ENCODE measurements around the gene SPSB1.

SPSB1 gene

DNA sequence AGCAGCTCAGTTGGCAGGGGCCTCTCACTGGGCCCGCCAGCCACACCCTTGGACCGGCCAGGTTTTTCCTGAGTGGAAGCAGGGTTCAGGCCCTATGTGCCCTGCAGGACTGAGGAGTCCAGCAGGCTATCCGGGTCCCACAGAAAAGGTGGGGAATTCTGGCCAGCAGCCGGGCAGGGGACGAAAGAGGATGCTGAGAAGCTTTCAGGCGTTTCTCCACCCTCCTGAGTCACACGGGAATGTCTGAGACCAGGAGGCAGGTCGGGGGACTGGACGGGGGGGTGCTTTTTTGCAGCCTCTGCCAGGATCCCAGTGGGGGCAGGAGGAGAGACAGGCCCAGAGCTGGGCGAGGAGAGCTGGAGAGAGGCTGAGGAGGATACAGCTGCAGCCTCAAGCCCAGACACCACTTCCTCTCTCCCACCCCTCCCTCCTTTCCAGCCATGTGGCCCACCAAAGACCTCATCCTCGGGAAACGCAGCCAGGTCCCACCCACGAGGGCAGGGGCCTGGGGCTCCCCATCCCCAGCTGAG is 105.4 kb downstream of the SPSB1 start:
- DNase-seq: no peak

DNA sequence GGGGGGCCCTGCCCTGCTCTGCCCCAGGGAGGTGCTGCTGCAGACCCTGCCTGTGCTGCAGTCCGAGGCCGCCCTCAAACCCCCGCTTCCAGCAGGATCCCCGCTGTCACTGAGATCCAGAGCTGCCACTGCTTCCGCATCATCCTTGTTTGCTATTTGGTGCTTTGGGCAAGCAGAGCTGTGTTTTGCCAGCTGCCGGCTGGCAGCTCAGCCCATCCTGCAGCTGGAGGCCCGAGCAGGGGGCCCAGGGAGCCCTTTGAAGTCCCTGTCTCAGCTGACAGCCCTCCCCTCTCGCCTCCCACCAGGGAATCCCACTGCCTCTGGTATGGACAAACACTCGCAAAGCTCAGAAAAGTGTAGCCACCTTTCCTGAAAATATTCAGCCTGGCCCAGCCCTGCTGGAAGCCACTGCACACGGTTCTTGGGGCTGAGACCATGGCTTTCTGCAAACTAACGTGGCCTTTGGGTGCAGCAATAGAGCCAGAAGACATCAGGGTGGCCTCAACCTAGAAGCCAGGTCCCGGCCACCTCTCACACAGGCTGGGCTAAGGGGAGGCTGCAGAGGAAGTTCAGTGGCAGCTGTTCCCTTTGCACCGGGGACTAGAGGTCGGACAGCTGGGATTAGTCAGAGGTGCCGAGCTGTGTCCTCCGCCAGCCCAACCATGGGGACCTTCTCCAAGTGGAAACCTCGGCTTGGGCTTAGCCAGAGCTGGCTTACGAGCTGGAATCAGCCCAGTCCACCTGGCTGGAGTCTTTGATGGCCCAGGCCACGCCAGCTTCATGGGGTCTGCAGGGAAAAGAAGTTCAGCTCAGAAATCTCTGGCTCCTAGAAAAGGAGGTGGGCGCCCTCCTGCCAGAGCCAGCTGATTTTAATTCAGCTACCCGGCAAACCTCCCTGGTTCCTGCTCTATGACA is 107.1 kb downstream of the SPSB1 start:
- peak; percentile 51 for DNase-seq

DNA sequence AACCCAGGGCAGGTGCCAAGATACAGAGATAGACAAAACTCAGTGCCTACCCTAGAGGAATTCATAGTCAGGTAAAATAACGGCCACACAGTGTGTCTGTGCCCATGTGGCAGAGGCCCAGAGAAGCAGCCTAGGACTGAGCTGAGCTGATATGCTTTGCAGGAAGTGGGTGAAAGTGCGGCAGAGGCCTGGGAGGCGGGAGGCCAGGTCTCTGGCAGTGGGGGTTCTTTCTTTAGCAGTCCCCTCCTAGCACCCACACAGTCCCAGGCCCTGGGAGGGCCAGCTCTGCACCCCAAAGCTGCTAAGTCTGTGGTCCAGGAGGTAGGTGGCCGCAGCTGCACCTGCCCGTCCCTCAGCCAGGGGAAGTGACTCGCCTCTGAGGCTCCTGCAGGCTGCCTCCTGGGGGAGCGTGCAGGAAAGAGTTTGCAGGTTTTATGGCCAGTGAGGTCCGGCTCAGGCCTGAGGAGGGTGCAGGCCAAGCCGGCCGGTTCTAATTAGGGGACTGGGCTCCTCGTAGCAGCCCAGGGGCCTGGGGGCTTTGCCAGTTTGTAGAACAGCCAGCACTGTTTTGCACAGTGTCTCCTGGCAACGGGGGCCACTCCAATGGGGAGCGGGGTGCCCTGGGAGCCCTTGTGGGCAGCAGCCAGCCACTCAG is 107.9 kb downstream of the SPSB1 start:
- DNase-seq: no peak

DNA sequence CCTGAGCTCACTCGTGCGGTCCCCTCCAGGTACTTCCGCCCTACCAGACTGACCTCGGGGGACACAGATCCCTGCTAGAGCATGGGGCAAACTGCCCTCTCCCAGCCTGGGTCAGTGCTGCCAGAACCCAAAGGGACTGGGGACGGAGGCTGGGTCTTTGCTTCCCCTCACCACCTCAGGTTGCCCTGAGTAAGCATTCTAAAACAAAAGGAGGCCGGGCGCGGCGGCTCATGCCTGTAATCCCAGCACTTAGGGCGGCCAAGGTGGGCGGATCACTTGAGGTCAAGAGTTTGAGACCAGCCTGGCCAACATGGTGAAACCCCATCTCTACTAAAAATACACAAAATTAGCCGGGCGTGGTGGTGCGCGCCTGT is 108.4 kb downstream of the SPSB1 start:
- no peak for DNase-seq

DNA sequence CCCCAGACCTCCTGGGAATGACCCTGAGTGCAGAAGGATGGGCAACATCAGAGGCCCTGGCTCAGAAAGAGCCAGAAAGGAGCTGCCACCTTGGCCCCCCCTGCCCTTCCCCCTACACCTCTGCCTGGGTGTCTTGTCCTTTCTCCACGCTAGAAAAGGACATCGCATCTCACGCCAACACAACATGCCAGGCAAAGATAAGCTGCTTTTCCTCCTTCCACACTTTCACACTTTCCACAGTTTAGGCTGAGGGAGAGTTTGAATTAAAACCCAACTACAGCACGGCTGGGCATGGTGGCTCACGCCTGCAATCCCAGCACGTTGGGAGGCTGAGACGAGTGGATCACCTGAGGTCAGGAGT is 109.5 kb downstream of the SPSB1 start:
- DNase-seq: no peak

DNA sequence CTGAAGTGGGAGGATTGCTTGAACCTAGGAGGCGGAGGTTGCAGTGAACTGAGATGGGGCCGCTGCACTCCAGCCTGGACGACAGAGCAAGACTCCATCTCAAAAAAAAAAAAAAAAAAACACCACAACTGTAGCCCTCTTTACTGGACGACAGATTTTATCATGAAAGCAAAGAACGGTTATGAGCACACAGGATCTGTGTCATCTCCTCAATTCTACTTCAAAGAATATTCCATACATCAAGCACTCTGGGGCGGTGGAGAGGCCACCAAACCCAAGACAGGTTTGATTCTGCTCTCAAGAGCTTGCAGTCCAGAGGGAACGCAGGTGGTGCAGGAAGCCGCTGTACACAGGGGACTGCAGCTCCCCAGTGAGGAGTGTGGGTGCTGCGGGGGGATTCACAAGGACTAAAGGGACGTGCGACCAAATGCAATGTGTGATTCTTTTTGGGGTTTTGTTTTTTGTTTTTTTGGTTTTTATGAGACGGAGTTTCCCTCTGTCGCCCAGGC is 110.1 kb downstream of the SPSB1 start:
- no peak for DNase-seq

DNA sequence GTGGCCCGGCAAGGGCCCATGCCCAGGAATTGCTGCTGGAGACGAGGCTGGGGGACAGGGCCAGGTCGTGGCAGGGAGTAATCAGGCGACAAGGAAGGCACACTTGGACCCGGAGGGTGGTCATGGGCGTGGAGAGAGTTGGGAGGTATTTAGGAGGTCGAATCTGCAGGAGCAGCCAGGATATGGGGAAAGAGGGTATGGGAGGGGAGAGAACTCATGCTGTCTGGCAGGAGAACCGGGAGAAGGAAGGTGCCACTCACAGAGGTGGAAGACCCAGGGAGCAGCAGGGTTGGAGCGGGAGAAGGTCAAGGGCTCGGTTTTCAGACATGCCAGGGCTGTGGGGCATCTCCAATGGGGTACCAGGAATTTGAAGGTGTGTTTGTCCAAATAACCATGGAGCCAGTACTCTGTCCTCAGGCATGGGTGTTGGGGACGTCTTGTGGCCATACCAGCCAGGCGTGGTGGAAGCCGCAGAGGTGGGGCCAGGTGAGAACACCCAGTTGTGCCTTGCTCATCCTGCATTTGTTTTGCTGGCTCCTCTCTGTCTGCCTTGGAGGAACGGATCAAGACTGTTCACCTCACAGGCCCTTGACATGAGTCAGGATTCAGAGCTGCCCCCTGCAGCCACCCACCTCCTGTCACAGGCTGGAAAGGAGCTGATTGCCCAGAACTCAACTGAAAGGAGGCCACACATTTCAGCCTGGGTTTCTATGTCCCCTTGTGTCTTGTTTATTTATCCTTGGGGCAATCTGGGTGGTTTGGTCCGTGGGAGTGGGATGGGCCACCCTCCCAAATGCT is 111.6 kb downstream of the SPSB1 start:
- no peak for DNase-seq

DNA sequence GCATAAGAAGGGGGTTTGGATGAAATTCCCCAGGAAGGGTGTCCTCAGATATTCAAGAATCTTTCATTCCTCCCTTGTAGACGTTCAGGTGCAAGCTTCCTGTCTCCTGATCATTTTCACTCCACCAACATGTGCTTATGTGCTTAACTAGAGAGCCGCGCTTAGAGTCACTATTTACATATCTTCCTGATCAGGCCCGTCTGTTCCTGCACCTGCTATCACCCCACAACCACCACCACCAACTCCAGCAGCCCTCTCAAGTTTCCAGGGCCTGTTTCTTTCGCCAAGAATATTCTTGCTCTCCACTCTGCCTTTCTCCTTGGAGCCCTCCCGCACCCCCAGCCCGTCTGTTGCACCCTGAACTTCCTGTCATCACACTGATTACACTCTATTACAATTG is 113.4 kb downstream of the SPSB1 start:
- DNase-seq: no peak

DNA sequence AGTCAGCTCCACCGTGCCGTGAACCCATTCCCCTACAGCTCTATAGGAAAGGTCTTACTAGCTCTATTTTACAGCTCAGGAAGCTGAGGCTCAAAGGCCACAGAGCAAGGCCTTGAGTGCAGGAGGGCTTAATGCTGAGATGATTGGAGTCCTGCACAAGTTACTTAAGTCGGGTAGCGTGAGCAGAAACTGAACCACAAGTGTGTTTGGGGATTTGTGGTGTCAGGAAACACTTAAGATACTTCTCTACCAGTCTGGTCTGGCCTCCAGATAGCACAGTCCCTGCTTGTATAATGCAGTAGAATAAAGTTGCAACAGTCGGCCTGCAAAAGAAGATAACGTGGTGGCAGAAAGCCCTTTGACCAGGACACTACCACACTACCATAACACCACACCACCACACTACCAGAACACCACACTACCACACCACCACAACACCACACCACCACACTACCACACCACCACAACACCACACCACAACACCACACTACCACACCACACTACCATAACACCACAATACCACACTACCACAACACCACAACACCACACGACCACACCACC is 118.1 kb downstream of the SPSB1 start:
- DNase-seq: no peak

DNA sequence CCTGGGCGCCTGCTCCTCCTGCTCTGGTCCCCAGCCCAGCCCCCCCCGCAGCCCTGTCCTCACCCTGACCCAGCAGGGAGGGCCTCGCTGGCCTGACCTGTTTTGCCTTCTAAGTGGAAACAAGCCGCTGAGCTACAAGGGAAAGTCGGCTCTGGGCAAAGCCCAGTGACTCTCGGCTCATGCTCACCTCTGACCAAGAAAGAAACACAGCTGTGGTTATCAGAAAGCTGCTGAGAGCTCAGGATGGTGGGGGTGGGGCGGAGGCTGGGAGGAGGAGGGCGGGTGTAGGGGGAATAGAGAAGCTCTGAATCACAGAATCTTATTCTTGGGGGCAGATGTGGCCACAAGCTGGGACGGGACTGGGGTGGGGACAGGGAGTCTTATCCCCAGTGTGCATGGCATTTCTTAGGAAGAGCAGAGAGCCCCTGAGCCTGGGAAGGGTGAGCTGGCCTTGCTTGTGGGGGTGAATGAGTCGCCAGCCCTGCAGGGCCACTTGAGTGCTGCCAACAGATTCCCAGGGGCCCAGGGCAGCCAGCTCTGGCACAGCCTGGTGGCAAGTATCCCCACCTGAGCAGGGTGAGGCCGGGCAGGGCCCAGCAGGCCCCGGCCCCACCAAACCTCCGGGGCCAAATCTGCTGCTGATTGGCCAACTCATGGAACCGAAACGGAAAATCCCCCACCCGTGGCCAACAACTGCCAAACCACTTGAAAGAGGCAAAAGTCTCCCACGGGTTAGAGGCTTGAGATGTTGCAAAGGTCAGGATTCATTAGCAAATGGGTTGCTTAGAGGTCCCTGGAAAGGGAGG is 120.6 kb downstream of the SPSB1 start:
- DNase-seq: no peak

DNA sequence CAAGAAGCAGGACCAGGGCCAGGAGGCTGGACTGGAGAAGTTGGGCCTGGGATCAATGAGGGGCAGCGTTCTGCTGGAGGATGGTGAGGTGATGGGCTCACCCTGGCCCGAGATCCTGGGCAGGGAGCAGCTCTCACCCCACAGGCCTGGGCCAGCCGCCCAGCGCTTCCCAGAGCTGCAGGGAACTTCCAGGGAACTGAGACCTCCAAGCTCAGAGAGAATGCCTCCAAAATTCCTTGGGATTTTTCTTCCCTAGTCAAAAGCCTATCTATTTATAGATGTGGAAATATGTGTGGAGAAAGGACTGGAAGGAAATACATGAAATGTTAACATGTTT is 121.2 kb downstream of the SPSB1 start:
- DNase-seq: no peak

DNA sequence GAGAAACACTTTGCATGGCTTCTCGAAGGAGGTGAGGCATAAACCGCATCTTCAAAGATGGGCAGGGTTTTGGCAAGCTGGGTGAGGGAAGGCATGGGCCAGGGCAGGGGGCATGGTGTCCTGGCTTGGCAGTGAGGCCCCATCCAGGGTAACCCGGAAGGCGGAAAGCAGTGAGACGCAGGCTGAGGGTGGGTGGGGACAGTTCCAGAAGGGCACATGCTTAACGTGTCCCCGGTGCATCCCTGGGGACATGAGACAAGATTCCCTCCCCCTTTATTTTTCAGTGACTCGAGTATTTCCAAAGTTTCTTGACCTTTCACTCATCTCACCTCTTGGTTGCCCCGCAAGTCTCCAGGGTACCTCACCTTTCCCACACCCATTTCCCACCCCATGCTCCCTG is 123.8 kb downstream of the SPSB1 start:
- no peak for DNase-seq

DNA sequence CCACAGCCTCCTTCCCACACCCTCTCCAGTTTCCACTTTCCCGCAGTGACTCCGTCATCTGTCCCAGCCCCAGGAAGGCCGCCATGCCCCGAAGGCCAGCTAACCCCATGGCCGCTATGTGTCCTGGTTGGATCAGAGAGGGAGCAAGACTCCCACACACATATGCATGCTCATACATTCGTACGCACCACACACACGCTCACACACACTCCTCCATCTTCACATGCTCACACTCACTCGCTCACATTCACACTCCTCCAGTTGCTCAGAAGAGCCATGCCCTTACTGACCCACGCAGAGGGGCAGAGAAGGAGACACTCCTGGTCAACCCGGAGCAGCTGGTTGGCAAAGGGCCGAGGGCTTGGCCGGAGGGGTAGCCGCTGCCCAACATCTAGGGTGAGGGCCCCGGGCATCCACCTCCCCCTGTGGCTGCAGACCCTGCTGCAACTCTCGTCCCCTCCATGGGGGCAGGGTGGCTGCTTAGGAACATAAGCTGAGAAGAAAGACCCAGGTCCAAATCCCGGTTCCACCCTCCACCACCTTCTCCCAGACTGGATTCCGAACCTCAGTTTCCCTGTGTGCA is 124.3 kb downstream of the SPSB1 start:
- no peak for DNase-seq

DNA sequence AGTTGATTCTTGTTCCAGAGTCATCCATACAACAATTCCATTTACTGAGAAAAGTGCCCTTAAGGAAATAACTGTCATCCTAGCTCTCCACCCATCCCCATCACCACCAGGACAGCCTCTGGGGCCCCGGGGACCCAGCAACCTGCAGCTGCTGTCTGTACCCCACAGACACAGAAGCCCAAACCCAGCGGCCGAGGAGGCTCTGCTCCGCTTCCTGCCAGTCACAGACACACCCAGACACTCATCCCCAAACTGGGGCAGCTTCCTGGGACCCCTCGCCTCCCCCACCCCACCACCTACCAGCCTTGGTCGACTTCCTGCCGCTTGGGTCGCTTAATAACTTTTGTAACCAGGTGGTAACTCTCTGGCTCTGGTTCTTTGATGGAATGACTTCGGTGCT is 125.0 kb downstream of the SPSB1 start:
- no peak for DNase-seq

DNA sequence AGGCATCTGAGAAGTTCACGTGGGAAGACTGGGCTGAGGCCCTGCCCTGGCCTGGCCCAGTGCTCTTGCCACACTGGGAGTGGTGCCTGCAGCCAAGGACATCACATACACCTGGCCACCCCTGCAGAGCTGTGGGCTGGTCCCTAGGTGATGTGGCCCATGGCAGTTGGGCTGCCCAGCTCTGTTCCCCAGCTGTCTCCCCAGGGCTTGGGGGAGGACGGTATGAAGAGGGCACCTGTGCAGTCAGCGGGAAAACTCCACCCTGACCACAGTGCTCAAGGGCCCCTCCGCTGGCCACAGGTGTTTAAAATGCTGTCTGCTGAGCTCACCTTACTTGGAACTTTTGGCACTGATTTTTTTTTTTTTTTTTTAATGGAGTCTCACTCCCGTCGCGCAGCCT is 126.2 kb downstream of the SPSB1 start:
- DNase-seq: no peak
